WI38 (cell line): ENCODE measurements around the gene RAMP2.

Source experiments
- H3K4me3 ChIP-seq: 2 replicates; pipeline ENCODE4 v1.5.1; 2011; ENCODE audit warnings: low read depth, mild to moderate bottlenecking, control low read depth, low read length
- TF ChIP-seq, protein P1 (sequence below): IDR thresholded peaks from 2 replicates; pipeline ENCODE4 v1.5.1; 2012; ENCODE audit warnings: low read depth, mild to moderate bottlenecking, control low read depth, low read length

Gene RAMP2

DNA sequence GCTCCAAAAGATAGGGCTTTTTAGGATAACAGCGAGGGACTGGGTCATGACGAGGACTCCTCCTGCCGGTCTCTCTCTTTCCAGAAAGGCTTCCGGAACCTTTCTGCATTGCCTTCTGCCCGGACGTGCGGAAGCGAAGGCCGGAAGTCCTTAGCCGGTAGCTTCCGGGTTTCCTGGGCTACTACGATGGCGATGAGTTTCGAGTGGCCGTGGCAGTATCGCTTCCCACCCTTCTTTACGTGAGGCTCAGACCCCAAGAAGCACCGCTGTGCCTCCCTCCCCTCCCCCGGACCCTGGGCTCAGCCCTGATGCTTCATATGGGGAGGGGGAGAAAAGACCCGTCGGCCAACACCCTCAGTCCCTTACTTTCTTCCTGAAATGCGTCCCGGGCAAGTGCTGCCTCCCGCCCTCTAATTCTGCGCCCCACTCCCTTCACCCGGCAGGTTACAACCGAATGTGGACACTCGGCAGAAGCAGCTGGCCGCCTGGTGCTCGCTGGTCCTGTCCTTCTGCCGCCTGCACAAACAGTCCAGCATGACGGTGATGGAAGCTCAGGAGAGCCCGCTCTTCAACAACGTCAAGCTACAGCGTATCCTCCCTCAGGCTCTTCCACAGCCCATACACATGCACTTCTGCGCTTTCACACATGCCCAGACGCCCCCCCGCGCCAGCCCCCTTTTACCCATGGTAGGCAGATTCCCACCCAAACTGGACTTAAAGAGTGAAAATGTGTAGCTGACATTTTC lies 12.4 kb downstream of the RAMP2 start, which contains the start of gene VPS25:
VPS25 (plus strand) TSS at position 160 of the 746 bp plus-strand sequence; CDS start at position 187, 27 bp downstream.
- peak within 1 kb of the TSS; percentile 79 for H3K4me3 ChIP-seq
- TF ChIP-seq, protein P1, sequence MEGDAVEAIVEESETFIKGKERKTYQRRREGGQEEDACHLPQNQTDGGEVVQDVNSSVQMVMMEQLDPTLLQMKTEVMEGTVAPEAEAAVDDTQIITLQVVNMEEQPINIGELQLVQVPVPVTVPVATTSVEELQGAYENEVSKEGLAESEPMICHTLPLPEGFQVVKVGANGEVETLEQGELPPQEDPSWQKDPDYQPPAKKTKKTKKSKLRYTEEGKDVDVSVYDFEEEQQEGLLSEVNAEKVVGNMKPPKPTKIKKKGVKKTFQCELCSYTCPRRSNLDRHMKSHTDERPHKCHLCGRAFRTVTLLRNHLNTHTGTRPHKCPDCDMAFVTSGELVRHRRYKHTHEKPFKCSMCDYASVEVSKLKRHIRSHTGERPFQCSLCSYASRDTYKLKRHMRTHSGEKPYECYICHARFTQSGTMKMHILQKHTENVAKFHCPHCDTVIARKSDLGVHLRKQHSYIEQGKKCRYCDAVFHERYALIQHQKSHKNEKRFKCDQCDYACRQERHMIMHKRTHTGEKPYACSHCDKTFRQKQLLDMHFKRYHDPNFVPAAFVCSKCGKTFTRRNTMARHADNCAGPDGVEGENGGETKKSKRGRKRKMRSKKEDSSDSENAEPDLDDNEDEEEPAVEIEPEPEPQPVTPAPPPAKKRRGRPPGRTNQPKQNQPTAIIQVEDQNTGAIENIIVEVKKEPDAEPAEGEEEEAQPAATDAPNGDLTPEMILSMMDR, result no peak

DNA sequence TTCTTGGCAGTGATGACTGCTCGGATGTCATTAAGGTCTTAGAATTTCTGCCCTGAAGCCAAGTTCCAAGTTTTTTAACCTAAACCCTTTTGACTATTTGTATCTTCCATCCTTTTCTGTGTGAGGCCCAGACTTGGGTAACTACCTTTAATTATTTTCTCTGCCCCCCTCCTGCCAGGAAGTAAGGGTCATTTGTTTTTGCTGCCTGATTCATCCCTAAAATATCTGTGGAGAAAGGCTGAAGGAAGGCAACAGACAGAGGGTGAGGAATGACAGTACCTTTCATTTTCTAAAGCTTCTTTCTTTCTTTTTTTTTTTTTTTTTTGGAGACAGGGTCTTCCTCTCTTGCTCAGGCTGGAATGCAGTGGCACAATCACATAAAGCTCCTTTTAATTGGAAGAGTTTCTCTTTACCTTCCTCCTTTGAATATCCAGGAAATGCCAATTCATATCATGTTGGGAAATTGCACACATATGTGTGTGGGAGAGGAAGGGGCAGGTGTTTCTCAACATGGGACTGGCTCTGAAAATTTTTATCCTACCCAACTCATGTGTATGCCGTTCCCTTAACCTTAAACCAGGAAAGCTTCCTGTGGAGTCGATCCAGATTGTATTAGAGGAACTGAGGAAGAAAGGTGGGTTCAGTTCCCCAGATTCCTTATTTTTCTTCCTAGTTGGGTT lies 13.2 kb downstream of the RAMP2 start:
- TF ChIP-seq, protein P1, result no peak
- H3K4me3 ChIP-seq, result peak overlapping the region; percentile 79

DNA sequence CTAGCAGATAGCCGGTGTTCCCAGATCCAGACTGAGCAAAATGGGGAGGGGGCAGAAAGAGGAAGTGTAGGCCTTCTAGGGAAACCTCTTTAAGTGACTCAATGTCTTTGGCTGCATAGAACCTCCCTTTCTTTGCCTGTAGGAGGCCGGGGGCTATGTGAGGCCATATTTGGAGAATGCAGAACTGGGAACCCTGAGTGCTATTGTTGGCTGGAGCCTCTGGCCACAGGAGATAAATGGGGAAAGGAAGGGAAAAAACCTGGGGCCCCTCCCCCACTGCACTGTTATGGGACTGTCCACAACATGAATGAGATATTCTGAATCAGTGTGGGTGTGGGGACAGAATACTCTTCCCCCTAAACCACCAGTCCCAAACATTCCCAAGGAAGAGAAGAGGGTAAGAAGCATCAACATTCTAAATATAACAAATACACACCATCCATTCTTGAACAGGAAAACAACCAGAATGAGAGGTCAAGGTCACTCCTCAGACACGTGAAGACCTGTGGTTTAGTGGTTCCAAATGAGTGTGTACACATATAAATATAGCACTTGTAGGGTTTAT lies 14.6 kb downstream of the RAMP2 start:
- no peak overlapping the region for H3K4me3 ChIP-seq
- TF ChIP-seq, protein P1, result no peak

DNA sequence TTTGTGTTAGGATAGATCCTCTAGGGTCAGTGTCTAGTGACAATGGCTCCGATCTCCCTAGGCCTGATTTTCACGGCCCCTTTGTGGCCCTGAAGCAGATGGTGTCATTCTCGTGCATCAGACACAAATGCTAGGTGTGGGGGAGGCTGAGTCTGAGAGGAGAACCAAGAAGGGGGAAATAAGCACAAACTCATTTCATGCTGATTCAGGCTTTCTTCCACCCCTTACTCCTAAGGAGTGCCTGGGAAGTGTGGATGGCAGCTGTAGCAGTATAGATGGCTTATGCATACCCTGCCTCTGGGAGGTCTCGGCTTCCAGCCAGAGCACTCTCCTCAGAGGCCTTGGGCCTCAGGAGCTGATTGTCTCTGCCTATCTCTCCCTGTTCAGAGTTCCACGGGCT lies 17.5 kb downstream of the RAMP2 start:
- no peak overlapping the region for H3K4me3 ChIP-seq
- TF ChIP-seq, protein P1, result no peak

DNA sequence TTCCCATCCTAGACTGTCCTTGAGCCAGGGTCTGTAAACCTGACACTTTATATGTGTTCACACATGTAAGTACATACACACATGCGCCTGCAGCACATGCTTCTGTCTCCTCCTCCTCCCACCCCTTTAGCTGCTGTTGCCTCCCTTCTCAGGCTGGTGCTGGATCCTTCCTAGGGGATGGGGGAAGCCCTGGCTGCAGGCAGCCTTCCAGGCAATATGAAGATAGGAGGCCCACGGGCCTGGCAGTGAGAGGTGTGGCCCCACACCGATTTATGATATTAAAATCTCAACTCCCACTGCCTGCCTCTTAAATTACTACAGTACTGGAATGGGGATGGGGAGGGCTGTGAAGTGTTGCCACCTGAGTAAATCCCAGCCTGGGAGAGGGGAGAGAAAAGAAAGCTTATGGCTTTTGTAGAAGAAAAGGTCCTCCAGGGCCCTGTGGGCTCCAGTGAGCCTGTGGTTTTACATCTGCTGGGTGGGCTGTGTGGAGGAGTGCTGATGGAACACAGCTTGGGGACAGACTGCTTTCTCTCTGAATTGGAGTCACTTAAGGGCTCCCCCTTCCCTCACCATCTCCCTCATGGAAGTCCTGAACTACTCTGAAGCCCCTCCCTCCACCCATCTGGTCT lies 18.4 kb downstream of the RAMP2 start:
- no peak overlapping the region for H3K4me3 ChIP-seq
- TF ChIP-seq, protein P1, result no peak

GRCh38 chr17:42779936-42780850 lies 19.2 kb downstream of the RAMP2 start, which contains the start of gene WNK4:
Gene WNK4, plus strand, starts transcription at chr17:42780610. Its CDS starts 89 bp downstream, at chr17:42780699.
- TF ChIP-seq, protein P1, result no peak
- H3K4me3 ChIP-seq, result peak within 1 kb of the TSS; percentile 68
